DMS 273 treated with DMSO at 0.1 percent for 48 hours (cell line): ENCODE data around the gene DNAH17.

Experiments
- DNase-seq: peaks from one replicate; lab custom pipeline; 2025; lab: John Stamatoyannopoulos, UW

The DNAH17 gene

DNA sequence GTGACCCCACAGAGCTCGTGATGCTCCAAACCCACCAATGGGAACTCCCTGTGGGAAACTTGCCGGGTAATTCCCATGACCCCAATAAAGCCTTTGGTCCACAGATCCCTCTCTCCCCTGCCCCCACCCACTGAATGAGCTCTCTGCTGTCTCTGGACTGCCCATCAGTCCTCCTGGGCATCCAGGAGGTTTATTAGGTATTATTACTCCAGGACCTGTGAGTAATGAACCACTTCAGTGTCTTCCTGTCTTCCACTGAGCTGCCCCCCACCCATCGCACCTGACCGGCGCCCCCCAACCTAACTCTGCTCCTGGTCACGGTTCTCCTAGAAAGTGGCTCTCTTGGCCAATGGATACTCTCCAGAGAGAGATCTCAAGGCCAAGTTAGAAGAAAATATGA, 28.7 kb upstream of the DNAH17 start:
- no peak for DNase-seq

DNA sequence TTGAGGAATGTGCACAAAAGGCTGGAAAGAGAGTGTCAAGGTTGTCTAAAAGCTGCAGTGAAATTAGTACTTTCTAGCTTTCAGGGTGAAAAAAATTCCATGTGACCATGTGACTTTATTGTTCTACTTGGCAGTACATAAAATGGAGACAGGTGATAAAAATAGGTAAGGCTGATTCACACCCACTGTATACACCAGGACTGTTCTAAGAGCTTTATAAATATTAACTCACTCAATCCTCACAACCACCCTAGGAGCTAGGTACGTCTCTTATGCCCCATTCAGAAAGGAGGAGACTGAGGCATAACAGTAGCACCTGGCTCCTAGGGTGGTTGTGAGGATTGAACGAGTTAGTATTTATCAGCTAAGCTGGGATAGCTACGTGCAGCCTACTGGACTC, 28.2 kb upstream of the DNAH17 start:
- DNase-seq: no peak

DNA sequence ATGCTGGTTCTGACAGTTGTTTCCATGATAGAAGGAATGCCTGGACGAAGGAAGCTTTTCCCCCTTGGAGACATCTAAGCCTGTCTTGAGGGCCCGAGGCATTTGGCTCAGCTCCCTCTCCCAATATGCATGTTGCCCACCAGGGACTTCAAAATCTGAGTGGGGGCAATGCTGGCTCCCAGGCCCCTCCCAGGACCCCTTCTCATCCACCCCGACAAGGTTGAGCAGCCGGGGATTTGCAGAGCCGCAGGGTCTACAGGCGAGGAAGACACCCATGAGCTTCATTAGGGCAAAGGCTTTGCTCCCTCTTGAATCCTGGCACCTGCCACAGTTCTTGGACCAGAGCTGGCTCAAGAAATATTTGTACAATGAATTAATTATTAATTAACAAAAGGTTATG, 25.1 kb upstream of the DNAH17 start:
- DNase-seq: no peak

- no peak for DNase-seq
Measured at GRCh38 chr17:78601577-78602190, 24.5 kb upstream of the DNAH17 start.

- no peak for DNase-seq
Measured at GRCh38 chr17:78600181-78600721, 23.1 kb upstream of the DNAH17 start.

GRCh38 chr17:78599419-78599818, 22.2 kb upstream of the DNAH17 start:
- DNase-seq: peak; percentile 89

DNA sequence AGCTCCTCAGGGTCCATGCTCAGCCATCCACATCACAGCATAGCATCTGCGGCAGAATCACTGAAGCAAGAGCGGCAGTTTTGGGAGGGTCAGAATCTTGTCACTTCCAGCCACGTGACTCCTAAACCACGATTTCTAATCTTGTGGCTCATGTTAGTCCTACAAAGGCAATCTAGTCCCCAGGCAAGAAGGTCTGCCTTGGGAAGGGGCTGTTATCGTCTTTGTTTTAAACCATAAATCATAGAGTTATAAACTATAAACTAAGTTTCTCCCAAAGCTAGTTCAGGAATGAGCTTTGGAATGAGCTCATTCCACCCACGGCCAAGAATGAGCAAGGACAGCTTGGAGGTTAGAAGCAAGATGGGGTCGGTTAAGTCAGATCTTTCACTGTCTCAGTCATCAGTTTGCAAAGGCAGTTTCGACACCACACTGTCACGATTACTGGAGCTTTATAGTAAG, 20.8 kb upstream of the DNAH17 start:
- DNase-seq: no peak

DNA sequence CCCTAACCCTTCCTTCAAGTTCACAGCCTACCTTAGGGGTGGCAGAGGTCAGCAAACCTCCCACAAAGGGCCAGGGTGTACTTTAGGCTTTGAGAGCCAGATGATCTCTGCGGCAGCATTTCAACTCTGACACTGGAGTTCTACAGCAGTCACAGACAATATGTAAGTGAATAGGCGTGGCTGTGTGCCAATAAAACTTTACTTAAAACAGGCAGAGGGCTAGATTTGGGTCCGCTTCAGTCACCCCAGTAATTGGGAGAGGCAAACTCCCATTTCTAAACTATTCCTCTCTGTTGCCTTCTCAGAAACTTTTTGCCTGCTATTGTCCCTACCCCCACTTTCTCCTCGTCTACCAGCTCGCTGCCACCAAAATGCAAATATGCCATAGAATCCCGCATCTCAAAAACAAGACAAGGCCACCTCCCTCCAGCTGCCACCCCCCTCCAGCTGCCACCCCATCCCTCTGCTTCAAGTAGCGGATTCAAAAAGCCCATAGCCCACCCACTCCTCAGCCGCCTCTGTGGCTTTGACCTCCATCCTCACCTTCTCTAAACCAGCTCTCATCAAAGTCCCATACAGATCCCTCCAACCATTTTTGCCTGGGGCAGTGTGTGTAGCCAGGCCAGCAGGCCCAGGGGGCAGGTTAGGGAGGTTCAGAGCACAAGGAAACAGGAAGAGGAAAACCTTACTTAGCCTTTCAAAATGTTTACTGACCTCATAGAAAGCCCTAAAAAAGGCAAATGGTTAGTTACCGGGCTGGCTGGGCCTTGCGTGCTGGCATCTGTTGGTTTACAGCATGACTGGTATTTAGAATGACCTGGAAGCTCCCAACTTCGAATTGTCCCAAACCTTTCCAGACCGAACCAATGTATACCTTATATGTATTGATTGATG, 19.9 kb upstream of the DNAH17 start:
- DNase-seq: no peak

GRCh38 chr17:78595135-78595810, 18.1 kb upstream of the DNAH17 start:
- DNase-seq: no peak

GRCh38 chr17:78592991-78593329, 15.8 kb upstream of the DNAH17 start:
- DNase-seq: no peak

- no peak for DNase-seq
Measured at GRCh38 chr17:78591263-78591671, 14.1 kb upstream of the DNAH17 start.

- DNase-seq: no peak
Measured at GRCh38 chr17:78589885-78590284, 12.7 kb upstream of the DNAH17 start.

- DNase-seq: no peak
Measured at GRCh38 chr17:78589031-78589675, 12.0 kb upstream of the DNAH17 start.

DNA sequence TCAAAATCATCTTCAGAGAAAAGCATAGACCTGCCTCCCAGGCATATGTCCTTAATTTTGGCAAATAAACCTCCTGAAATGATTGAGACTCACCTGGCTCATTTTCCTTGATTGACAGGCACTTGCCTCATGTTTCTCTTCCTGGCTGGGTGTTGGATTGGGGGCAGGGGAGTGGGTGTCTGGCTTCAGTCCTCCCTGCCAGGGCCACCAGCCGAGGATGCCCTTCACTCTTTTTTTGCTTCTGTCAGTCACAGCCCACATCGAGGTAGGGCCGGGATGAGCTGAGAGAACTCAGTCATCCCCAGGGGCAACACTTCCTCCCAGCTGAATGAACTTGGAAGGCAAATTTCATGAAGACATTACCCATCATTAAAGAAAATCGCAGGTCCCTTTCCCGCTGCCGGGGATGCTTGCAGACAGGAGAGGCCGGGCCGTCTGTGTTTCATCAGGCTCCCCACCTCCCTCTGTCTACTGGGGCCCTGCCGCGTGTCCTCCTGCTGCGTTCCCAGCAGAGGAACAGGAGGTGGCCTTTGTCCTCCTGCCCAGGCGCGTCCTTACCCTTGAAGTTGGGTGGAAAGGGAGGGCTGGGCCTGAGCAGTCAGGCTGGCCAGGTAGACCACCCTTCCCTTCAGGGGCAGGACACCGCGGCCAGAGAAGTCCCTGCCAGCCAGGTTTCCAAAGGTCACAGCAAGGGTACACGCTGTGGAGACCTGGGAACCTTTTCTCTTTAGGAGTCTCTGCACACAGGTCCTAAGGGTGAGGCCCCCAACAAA, 11.2 kb upstream of the DNAH17 start:
- no peak for DNase-seq

DNA sequence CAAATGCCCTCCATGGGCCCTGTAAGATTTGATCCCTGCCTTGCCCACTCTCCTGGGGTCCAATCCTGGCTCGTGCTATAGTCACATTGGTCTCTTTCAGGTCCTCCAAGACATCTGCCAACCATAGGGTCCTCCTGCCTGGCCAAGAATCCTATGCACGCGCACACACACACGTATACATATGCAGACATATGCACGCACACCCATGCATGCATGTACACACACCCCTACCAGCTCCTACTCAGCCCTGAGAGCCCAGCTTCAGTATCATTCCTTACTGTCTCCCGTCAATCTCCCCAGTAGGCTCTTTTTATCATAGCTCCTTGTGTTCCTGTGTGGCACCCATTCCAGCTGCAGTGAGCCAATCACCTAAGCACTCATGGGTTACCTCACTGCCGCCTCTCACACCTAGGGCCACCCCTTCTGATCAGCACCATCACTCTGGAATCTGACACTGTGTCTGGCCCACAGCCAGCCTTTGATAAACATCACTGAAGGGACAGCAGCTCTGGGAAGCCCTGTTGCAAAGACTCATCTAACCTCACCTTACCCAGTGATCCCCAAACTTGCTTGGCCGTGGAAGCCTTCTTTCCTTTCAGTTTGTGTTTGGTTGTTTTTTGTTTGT, 7.9 kb upstream of the DNAH17 start:
- DNase-seq: no peak

DNA sequence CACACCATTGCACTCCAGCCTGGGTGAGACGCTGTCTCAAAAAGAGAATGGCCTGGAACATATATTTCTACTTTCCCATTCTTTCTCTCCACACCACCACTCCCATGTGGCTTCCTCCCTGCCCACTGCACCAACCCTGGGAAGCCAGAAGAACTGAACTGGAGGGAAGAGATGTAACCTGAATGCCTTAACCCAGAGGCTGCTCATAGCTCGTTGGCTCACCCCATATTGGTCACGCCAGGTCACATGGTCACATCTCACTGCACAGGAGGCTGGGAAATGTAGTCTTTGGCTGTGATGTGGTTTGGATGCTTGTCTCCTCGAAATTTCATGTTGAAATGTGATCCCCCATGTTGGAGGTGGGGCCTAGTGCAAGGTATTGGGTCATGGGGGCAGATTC, 5.9 kb upstream of the DNAH17 start:
- DNase-seq: no peak

DNA sequence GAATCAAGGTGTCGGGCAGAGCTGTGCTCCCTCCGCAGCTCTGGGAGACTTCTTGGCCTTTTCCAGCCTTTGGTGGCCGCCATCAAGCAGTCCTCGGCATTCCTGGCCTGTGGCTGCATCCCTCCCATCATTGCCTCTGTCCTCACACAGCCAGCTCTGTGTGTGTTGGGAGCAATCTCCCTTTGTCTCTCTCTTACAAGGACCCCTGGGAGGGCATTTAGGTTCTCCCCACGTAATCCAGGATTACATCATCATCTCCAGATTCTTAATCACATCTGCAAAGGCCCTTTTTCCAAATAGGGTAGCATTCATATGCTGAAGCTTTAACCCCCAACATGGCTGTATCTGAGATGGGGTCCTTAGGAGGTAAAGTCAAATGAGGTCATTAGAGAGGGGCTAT, 4.1 kb upstream of the DNAH17 start:
- no peak for DNase-seq

DNA sequence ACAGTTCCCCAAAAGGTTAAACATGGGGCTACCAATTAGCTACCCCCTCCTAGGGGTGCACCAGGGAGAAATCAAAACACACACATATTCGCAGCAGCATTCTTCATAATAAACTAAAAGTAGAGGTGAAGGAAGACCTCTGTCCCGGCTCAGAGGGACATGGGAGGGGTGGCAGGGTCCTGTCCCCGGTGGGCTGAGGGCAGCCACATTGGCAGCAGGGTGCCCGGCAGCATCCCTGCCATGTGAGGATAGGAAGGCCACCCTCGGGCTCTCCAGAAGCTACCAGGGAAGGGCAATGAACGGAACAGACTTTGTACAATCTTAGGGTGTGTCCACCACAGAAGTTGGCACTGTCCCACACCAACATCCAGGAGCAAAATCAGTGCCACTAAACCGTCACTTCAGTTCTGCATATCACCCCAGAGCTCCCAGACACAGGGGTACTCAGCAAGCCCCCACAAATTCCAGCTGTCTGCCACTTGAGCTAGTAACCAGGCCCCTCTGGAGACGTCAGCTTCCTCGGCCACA, 3.1 kb upstream of the DNAH17 start:
- no peak for DNase-seq

DNA sequence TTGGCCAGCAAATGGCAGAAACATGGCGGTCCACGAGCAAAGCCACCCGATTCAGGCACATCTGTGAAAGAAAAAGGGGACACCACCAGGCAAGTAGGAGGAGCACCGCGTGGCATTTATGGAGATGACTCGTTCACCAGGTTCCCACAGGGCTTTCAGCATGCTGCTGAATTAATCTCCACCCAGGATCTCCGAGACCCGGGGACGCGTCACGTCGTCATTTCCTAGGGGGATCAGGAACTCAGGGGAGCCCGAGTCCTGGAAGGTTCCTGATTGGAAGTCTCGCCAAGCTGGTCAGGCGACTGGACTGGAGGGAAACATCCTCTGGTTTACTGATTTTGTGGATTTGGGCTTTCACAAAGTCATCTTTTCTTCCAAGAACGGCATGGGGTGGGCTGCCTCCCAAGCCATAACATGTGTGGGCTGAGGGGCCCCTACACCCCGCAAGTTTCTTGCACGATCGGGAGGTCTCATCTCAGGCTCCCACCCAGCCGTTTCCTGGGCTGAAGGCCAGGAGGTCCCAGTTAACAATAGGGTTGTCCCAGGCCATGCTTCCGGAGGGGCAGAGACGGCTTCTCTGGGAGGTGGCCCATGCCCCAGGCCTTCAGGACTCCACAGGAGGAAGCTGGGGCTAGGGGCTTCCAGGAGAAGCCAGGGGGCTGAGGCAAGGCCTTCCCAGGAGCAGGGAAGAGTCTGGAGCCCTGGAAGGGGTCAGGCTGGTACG, 645 bp downstream of the DNAH17 start:
- no peak for DNase-seq

- no peak for DNase-seq
Measured at GRCh38 chr17:78575899-78576298, 1.3 kb downstream of the DNAH17 start.
